Measurements from ENCODE around the gene SF1. TPM values are rescaled to one million over a fixed set of nuclear protein-coding genes. Genes with fewer than 3 reads are reported as not detected.

The SF1 gene
- total and polyA plus RNA-seq, 9 of the 15 experiments (the other 6 are each of a cell fraction or from before 2014, with no cell fraction given) = 13.1 to 334 (median 111) TPM

- TF ChIP-seq REST (IDR thresholded peaks at IDR 0.05; ENCODE audit: borderline replicate concordance) (peak; percentile 87), REST (CRISPR knock-in tag; IDR thresholded peaks at IDR 0.05; ENCODE audit: low read depth) (0 out of 2 replicates have a peak, but pooled peaks have one; percentile 46), ZNF282 (CRISPR knock-in tag; IDR thresholded peaks at IDR 0.05) (0 out of 2 replicates have a peak, but pooled peaks have one; percentile 40), ETS1 (conservative IDR thresholded peaks at IDR 0.05; ENCODE audit: control insufficient read depth, low read depth, low read length) (0 out of 2 replicates have a peak, but pooled peaks have one; percentile 58), ATF7 (IDR thresholded peaks at IDR 0.05) (peak; percentile 21; the same call in 1 of the 2 replicates), VEZF1 (CRISPR knock-in tag; IDR thresholded peaks at IDR 0.05) (peak; percentile 79), MEIS2 (IDR thresholded peaks at IDR 0.05; ENCODE audit: partially characterized antibody) (peak; percentile 62), SP1 (CRISPR knock-in tag; IDR thresholded peaks at IDR 0.05) (0 out of 2 replicates have a peak, but pooled peaks have one; percentile 28), SUPT5H (IDR thresholded peaks at IDR 0.05) (0 out of 2 replicates have a peak, but pooled peaks have one; percentile 39), MAX (CRISPR knock-in tag; IDR thresholded peaks at IDR 0.05) (0 out of 2 replicates have a peak, but pooled peaks have one; percentile 37), ZNF395 (CRISPR knock-in tag; IDR thresholded peaks at IDR 0.05) (0 out of 2 replicates have a peak, but pooled peaks have one; percentile 53), ZNF146 (CRISPR knock-in tag; IDR thresholded peaks at IDR 0.05; ENCODE audit: unreplicated experiment) (no peak), CREM (IDR thresholded peaks at IDR 0.05; ENCODE audit: low read depth) (peak; percentile 53)
Observed at GRCh38 chr11:64777449-64778222, 706 bp downstream of the SF1 start (continued).

Measured in K562 (cell line).